Measurements from ENCODE around the gene TCF4. TPM values are rescaled to one million over a fixed set of nuclear protein-coding genes. Genes with fewer than 3 reads are reported as not detected.

TCF4 gene
- 10 to 100 TPM; 66.7 to 96.7 (median 70.7) TPM for polyA plus RNA-seq (ENCODE audit: insufficient read length in 4 of 4)

GRCh38 chr18:55588111-55588869, at the start of gene TCF4:
TCF4 (minus strand) TSS chr18:55588192; CDS start chr18:55587116, 1,076 bp downstream.
- peak in 1 of 4 donors; percentile 58 for DNase-seq (ENCODE audit: low read depth in 4 of 4, low spot score in 3 of 4)

GRCh38 chr18:55637204-55637603, 49.2 kb upstream of the TCF4 start:
- DNase-seq (ENCODE audit: low read depth in 4 of 4, low spot score in 3 of 4): no peak

- no peak for DNase-seq (ENCODE audit: low read depth in 4 of 4, low spot score in 3 of 4)
These were observed 47.4 kb upstream of the TCF4 start for GRCh38 chr18:55635439-55635838.

GRCh38 chr18:55634545-55634944, 46.6 kb upstream of the TCF4 start:
- DNase-seq (ENCODE audit: low read depth in 4 of 4, low spot score in 3 of 4): no peak

GRCh38 chr18:55633032-55633431, 45.0 kb upstream of the TCF4 start:
- DNase-seq (ENCODE audit: low read depth in 4 of 4, low spot score in 3 of 4): no peak

- DNase-seq (ENCODE audit: low read depth in 4 of 4, low spot score in 3 of 4): no peak
These were observed 41.1 kb upstream of the TCF4 start for GRCh38 chr18:55629133-55629532.

GRCh38 chr18:55627007-55627406, 39.0 kb upstream of the TCF4 start:
- DNase-seq (ENCODE audit: low read depth in 4 of 4, low spot score in 3 of 4): no peak

- DNase-seq (ENCODE audit: low read depth in 4 of 4, low spot score in 3 of 4): no peak
These were observed 37.9 kb upstream of the TCF4 start for GRCh38 chr18:55625901-55626300.

- no peak for DNase-seq (ENCODE audit: low read depth in 4 of 4, low spot score in 3 of 4)
These were observed 35.6 kb upstream of the TCF4 start for GRCh38 chr18:55623626-55624025.

- DNase-seq (ENCODE audit: low read depth in 4 of 4, low spot score in 3 of 4): no peak
These were observed 22.5 kb upstream of the TCF4 start for GRCh38 chr18:55610506-55610905.

- no peak for DNase-seq (ENCODE audit: low read depth in 4 of 4, low spot score in 3 of 4)
These were observed 21.3 kb upstream of the TCF4 start for GRCh38 chr18:55609160-55609825.

GRCh38 chr18:55608497-55608896, 20.5 kb upstream of the TCF4 start:
- no peak for DNase-seq (ENCODE audit: low read depth in 4 of 4, low spot score in 3 of 4)

- DNase-seq (ENCODE audit: low read depth in 4 of 4, low spot score in 3 of 4): no peak
These were observed 19.8 kb upstream of the TCF4 start for GRCh38 chr18:55607773-55608172.

- DNase-seq (ENCODE audit: low read depth in 4 of 4, low spot score in 3 of 4): no peak
These were observed 17.8 kb upstream of the TCF4 start for GRCh38 chr18:55605733-55606338.

GRCh38 chr18:55603775-55604174, 15.8 kb upstream of the TCF4 start:
- no peak for DNase-seq (ENCODE audit: low read depth in 4 of 4, low spot score in 3 of 4)

- DNase-seq (ENCODE audit: low read depth in 4 of 4, low spot score in 3 of 4): no peak
These were observed 5.9 kb upstream of the TCF4 start for GRCh38 chr18:55593888-55594287.

- no peak for DNase-seq (ENCODE audit: low read depth in 4 of 4, low spot score in 3 of 4)
These were observed 4.6 kb upstream of the TCF4 start for GRCh38 chr18:55592572-55592971.

- DNase-seq (ENCODE audit: low read depth in 4 of 4, low spot score in 3 of 4): no peak
These were observed 4.1 kb upstream of the TCF4 start for GRCh38 chr18:55592106-55592505.

- peak; percentile 87 to 95 (median 92) for DNase-seq (ENCODE audit: low read depth in 4 of 4, low spot score in 3 of 4)
These were observed 1.8 kb upstream of the TCF4 start for GRCh38 chr18:55589625-55590291.

- DNase-seq (ENCODE audit: low read depth in 4 of 4, low spot score in 3 of 4): peak in 2 of 4 donors; percentile 50 to 52
These were observed 1.0 kb upstream of the TCF4 start for GRCh38 chr18:55588870-55589595.

Data from left renal pelvis (tissue), 4 donors.